GM12801 (cell line): ENCODE data around the gene IL18RAP.

Experiments used
- CTCF ChIP-seq: IDR thresholded peaks from one replicate; pipeline ENCODE4 v1.5.1; 2011; ENCODE audit warnings: control low read depth; ENCODE audit not compliant: insufficient read length; ENCODE audit errors: extremely low read depth

IL18RAP gene

GRCh38 chr2:102401456-102401855 lies 21.5 kb upstream of the IL18RAP start:
- TF ChIP-seq CTCF: no peak

- no peak for TF ChIP-seq CTCF
These were observed 21.1 kb upstream of the IL18RAP start for GRCh38 chr2:102401865-102402264.

GRCh38 chr2:102410952-102411351 lies 12.0 kb upstream of the IL18RAP start:
- TF ChIP-seq CTCF: no peak

- no peak for TF ChIP-seq CTCF
These were observed 10.8 kb upstream of the IL18RAP start for GRCh38 chr2:102412199-102412598.

GRCh38 chr2:102417946-102418345 lies 5.0 kb upstream of the IL18RAP start:
- TF ChIP-seq CTCF: no peak

- no peak for TF ChIP-seq CTCF
These were observed 4.5 kb upstream of the IL18RAP start for GRCh38 chr2:102418421-102418961.

- no peak for TF ChIP-seq CTCF
These were observed 2.7 kb upstream of the IL18RAP start for GRCh38 chr2:102420290-102420689.
